ENCODE measurements around the gene SLC8A1.

SLC8A1 gene

GRCh38 chr2:40380041-40380440 is 71.8 kb downstream of the SLC8A1 start:
- DNase-seq = no peak

- DNase-seq = no peak
Measured at GRCh38 chr2:40374543-40375240, 77.2 kb downstream of the SLC8A1 start.

- no peak for DNase-seq
Measured at GRCh38 chr2:40373111-40373510, 78.8 kb downstream of the SLC8A1 start.

DNA sequence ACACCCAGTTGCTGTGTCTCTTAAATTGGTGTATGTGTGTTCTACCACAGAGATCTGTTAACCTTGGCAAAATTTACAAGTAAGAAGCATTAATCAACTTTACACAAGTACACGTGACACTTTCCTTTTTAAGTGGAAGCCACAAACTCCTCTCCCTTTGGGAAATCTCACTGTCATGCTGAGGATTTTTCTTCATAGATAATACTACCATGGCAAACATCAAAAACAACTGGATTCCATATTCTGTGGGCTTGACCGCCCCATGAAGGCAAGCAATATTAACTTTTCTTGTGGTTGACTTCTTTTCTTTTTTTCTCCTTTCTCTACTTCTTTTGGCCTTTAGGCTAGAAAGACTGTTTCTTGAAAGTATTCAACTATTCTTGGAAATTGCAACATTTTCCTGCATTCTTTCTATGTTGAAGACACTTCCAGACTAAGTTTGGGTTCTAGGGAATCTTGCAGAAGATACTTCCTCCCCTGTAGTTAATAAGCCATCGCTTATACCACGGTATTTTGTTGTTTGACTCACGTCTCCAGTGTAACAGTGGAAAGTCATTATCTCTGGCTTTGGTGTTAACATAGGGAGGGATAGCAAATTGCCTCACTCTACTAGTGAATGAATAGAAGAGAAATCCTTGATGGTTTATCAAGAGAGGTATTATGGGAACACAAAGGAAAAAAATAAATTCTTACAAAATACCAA is 79.5 kb downstream of the SLC8A1 start:
- no peak for DNase-seq

DNA sequence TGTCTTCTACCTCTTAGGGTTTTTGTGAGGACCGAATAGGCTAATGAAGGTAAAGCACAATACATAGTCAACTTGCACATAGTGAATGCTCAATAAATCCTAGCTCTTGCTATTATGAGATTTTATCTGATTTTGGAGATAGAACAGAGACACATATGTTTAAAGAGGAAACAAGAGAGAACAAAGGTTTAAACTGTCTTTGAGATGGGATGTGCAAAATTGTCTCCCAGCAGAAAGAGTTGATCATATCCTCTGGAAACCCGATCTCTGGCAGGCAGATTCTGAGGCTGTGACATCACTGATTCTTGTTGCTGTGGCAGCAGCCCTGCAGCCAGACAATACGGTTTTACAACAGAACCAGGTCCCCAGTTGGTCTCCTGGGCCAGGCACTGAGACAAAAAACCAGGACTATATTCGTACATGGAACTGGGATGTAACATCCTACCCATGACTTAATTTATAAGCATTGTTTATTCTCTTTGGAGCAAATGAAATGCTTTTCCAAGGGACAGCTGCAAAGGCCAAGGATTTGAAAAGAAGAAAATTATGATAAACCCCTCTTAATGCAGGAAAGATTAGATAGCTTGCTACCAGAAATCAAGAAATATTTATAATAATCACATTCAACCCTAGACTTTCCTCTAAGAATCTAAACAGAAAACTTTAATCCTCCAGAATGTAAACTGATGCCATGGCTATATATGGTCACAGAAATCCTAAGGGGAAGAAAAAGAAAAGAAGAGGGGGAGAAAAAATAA is 80.2 kb downstream of the SLC8A1 start:
- no peak for DNase-seq

- DNase-seq = no peak
Measured at GRCh38 chr2:40370007-40370395, 81.9 kb downstream of the SLC8A1 start.

GRCh38 chr2:40369267-40370006 is 82.5 kb downstream of the SLC8A1 start:
- DNase-seq = no peak

DNA sequence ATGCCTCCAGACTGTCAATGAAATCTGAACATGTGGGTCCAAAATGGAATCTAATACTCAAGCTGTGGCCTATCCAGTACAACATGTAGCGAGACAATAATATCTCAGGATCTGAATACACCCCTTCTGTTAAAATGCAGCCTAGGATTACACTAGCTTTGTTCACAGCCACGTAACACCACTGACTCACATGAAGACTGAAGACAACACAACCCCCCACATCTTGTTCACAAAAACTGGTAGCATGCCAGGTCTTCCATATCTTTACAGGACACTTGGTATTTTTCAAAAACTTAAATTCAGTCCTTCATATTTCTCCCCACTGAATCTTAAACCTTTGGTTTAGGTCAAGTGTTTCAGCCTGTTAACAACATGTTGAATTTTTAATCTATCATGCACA is 84.2 kb downstream of the SLC8A1 start:
- no peak for DNase-seq

GRCh38 chr2:40367032-40367431 is 84.9 kb downstream of the SLC8A1 start:
- no peak for DNase-seq

GRCh38 chr2:40364151-40364874 is 87.6 kb downstream of the SLC8A1 start:
- DNase-seq = no peak

- DNase-seq = no peak
Measured at GRCh38 chr2:40363631-40364030, 88.3 kb downstream of the SLC8A1 start.

GRCh38 chr2:40363231-40363630 is 88.7 kb downstream of the SLC8A1 start:
- DNase-seq = no peak

GRCh38 chr2:40361478-40361877 is 90.4 kb downstream of the SLC8A1 start:
- DNase-seq = no peak

GRCh38 chr2:40360652-40361051 is 91.2 kb downstream of the SLC8A1 start:
- DNase-seq = no peak

GRCh38 chr2:40359811-40360210 is 92.1 kb downstream of the SLC8A1 start:
- DNase-seq = no peak

GRCh38 chr2:40358783-40359182 is 93.1 kb downstream of the SLC8A1 start:
- DNase-seq = no peak

DNA sequence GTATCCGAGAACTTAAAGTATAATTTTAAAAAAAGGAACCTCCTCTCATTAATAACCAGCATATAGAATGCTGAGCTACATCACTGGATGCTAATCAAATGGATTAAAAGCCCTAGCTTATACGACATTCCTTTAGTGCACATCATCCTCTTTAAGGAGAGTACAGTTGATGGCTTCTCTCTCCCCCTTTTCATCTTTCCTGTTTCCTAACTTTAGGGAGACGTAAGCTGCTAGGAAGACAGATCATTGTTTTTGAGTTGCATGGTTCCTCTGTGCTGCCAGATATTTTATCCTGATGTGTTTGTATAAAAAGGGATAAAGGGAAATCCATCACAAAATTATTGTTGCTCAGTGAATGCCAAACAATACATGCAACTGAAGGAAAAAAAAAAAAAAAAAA is 94.2 kb downstream of the SLC8A1 start:
- DNase-seq = no peak

GRCh38 chr2:40355451-40355850 is 96.4 kb downstream of the SLC8A1 start:
- DNase-seq = no peak

GRCh38 chr2:40353231-40353630 is 98.7 kb downstream of the SLC8A1 start:
- no peak for DNase-seq

DNA sequence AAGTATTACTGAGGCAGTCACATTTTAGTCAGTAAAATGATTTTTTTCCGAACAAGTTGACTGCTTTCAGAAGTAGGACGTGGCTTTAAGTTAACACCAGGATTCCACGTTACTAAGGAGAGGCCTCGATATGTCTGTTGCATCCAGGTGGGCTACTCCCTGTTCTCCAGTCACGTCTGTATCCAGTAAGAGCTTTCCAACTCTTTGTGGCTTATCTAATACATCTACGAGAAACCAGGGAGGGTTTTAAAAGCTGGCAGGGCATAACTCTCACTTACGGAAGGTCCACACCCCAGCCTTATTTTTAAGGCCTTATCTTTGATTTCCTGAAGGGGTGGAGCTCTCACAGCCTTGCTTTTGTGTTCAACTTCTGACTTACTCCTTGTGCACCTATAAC is 99.2 kb downstream of the SLC8A1 start:
- no peak for DNase-seq

- no peak for DNase-seq
Measured at GRCh38 chr2:40352041-40352702, 99.7 kb downstream of the SLC8A1 start.

GRCh38 chr2:40348665-40349064 is 103.2 kb downstream of the SLC8A1 start:
- no peak for DNase-seq
